Limb (tissue), 2 donors: ENCODE data around the gene LCE1C.

Source experiments
- DNase-seq, 2 donors: peaks; one replicate each; pipeline ENCODE4 v3.0.0-alpha.2; 2016; ENCODE audit errors: extremely low spot score in 2 of 2

LCE1C gene

DNA sequence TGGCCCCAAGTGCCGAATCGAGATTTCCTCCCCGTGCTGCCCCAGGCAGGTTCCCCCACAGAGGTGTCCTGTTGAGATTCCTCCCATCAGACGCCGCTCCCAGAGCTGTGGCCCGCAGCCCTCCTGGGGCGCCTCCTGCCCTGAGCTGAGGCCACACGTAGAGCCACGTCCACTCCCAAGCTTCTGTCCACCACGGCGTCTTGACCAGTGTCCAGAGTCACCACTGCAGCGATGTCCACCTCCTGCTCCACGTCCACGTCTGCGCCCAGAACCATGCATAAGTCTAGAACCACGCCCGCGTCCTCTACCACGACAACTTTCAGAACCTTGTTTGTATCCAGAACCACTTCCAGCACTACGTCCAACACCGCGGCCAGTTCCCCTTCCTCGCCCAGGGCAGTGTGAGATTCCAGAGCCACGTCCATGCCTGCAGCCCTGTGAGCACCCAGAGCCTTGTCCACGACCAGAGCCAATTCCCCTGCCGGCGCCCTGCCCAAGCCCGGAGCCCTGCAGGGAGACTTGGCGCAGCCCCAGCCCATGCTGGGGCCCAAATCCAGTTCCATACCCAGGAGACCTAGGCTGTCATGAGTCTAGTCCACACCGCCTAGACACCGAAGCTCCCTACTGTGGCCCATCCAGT, 45.8 kb downstream of the LCE1C start:
- no peak for DNase-seq

DNA sequence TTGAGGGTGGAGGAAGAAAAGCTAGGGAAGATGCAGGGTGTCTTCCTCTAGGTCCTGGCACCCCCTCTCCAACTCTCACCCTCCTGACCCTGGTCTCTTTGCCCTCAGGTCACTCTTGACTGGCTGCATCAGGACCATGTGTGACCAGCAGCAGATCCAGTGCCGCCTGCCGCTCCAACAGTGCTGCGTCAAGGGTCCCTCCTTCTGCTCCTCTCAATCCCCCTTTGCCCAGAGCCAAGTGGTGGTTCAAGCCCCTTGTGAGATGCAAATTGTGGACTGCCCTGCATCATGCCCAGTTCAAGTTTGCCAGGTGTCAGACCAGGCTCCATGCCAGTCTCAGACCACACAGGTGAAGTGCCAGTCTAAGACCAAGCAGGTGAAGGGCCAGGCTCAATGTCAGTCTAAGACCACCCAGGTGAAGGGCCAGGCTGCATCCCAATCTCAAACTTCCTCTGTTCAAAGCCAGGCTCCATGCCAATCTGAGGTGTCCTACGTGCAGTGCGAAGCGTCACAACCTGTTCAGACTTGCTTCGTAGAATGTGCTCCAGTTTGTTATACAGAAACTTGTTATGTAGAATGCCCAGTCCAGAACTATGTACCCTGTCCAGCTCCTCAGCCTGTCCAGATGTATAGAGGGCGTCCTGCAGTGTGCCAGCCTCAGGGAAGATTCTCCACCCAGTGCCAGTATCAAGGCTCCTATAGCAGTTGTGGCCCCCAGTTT, 46.8 kb downstream of the LCE1C start:
- DNase-seq: no peak

GRCh38 chr1:152758636-152759035, 47.8 kb downstream of the LCE1C start:
- no peak for DNase-seq

DNA sequence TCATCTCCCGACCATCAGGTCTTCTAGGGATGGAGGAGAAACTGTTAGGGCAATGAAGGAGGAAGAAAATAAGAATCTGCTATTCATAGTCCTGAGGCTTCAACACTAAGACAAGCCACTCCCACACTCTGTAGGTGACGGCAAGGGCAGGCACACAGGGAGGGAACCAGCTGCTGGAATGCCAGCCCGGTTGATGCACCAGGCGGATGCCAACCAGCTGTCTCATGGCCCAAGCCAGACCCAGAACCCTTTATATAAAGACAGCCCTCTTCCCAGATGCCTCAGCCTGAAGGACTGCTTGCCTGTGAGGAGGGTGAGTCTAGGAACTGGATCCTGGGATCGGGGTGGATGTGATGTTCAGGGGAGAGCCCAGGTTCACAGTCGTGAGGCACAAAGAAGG, 48.7 kb downstream of the LCE1C start, which contains the start of gene KPRP:
KPRP (plus strand) TSS at position 279 of the 400 bp plus-strand sequence. CDS start 1,564 bp downstream, outside the sequence.
- DNase-seq: no peak

- DNase-seq: no peak
Measured at GRCh38 chr1:152756872-152757271, 49.6 kb downstream of the LCE1C start.
